AG09309 (cell line): ENCODE results near the gene WDR33.
"Not testable (repeated sequence)": the region's sequence is repeated elsewhere in the genome, so short reads cannot be mapped to it uniquely, and the experiment has no call there.

Experiments used
- DNase-seq: peaks from one replicate; pipeline ENCODE4 v3.0.0-alpha.2; 2010; ENCODE audit warnings: low read depth
- H3K4me3 ChIP-seq: 2 replicates; pipeline ENCODE4 v1.5.1; 2011; ENCODE audit warnings: mild to moderate bottlenecking, low read depth, low read length, moderate library complexity; ENCODE audit not compliant: control insufficient read depth
- TF ChIP-seq, protein P1 (sequence below): IDR thresholded peaks from 2 replicates; pipeline ENCODE4 v1.5.1; 2011; ENCODE audit warnings: mild to moderate bottlenecking, low read depth, low read length, inconsistent platforms; ENCODE audit not compliant: insufficient read depth, control insufficient read depth; ENCODE audit errors: missing control alignments

The WDR33 gene

DNA sequence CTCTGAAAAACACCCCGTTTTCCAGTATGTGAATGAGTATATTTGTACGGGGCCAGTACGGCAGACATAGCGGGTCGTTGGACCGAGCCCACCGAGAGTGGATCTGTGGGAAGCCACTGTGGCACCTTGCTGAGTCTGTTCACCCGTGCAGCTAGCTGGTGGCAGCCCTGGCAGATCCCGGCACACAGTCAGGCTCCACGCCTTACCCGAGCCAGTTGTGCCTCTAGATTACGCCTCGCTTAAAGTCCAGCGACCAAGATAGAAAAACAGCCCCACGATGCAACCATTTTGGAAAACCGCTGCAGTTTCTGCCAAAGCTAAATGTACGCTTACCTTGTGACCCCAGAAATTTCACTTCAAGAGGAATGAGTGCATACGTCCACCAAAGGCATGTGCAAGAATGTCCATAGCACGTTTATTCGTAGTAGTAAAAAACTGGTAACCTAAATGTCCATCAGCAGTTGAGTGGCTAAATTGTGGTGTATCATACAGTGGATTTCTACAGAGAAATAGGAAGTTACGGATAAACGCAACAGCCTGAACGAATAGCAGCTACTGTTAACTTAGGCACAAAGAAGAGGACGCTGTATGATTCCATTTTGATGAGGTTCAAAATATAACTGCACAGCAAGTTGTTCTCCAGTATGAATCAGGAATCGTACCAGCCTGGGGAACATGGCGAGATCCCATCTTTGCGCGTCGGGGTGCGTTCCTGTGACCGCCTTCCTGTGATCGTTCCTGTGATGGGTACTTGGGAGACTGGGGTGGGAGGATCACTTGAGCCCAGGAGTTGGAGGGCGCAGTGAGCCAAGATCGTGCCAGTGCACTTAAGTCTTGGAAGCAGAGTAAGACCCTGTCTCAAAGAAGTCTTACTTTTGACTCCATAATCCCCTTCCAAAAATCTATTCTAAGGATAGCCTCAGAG lies 688 bp upstream of the WDR33 start:
- TF ChIP-seq, protein P1, sequence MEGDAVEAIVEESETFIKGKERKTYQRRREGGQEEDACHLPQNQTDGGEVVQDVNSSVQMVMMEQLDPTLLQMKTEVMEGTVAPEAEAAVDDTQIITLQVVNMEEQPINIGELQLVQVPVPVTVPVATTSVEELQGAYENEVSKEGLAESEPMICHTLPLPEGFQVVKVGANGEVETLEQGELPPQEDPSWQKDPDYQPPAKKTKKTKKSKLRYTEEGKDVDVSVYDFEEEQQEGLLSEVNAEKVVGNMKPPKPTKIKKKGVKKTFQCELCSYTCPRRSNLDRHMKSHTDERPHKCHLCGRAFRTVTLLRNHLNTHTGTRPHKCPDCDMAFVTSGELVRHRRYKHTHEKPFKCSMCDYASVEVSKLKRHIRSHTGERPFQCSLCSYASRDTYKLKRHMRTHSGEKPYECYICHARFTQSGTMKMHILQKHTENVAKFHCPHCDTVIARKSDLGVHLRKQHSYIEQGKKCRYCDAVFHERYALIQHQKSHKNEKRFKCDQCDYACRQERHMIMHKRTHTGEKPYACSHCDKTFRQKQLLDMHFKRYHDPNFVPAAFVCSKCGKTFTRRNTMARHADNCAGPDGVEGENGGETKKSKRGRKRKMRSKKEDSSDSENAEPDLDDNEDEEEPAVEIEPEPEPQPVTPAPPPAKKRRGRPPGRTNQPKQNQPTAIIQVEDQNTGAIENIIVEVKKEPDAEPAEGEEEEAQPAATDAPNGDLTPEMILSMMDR = no peak
- H3K4me3 ChIP-seq = peak overlapping the region; percentile 92
- DNase-seq = no peak

DNA sequence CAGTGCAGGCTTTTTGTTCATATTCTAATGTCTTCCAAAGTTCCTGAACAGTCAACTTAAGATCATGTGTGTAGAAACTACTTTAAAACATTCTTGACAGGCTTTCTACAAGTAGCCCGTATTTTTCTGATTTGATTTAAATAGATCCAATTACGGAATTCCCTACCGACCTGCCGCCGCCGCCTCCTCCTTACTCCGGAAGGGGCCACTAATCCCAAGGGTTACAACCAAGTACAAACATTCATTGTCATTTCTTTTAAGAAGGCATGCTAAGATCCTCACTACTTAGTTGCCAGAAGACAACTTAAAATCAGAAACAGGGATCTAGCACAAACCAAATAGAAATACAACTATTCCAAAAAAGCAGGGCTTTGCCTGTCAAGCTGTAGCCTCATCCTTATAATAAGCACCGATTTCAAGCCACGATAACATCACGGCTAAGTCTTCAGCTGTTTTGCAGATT lies 784 bp downstream of the WDR33 start:
- TF ChIP-seq, protein P1 = no peak
- peak overlapping the region; percentile 92 for H3K4me3 ChIP-seq
- DNase-seq = no peak

- H3K4me3 ChIP-seq = no peak overlapping the region
- TF ChIP-seq, protein P1 = no peak
- DNase-seq = no peak
These were observed 3.2 kb downstream of the WDR33 start for GRCh38 chr2:127807678-127808353.

DNA sequence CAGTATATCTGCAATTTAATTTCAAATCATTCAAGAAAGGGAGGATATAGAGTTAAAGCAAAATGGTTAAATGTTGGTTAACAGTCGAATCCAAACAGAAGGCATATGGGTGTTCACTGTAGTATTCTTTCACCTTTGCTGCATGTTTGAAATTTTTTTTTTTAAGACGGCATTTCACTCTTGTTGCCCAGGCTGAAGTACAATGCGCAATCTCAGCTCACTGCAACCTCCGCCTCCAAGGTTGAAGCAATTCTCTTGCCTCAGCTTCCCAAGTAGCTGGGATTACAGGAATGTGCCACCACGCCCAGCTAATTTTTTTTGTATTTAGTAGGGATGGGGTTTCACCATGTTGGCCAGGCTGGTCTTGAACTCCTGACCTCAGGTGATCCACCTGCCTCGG lies 4.1 kb downstream of the WDR33 start:
- not testable (repeated sequence) for H3K4me3 ChIP-seq, DNase-seq

DNA sequence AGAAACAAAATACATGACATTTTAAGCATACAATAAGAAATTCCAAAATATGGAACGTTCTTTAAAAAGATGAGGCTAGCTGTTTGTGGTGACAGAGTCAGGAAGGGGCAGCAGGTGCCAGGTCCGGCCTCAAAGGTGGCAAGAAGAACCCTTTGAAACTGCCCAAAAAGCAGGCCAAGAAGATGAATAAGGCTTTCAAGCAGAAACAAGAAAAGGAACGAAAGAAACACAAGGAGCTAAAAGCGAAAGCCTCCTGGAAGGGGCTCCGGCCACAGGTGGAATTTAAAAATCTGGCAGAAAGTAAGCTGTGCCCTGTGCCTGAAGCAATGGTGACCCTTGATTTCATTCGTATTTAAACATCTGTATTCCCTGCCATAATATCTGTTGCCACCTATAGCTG lies 5.5 kb downstream of the WDR33 start:
- DNase-seq = no peak
- TF ChIP-seq, protein P1 = no peak
- H3K4me3 ChIP-seq = no peak overlapping the region

GRCh38 chr2:127799926-127800325 lies 11.0 kb downstream of the WDR33 start:
- DNase-seq = no peak
- TF ChIP-seq, protein P1 = no peak
- H3K4me3 ChIP-seq = no peak overlapping the region

GRCh38 chr2:127796389-127796788 lies 14.6 kb downstream of the WDR33 start:
- H3K4me3 ChIP-seq = no peak overlapping the region
- TF ChIP-seq, protein P1 = no peak
- DNase-seq = no peak

GRCh38 chr2:127794901-127795300 lies 16.1 kb downstream of the WDR33 start:
- H3K4me3 ChIP-seq, DNase-seq: not testable (repeated sequence)
